KOPT-K1 (cell line): ENCODE measurements around the gene UBL7.
A peak's percentile ranks its signal among the peaks of the same experiment; 100 is the strongest.

Experiments
- H3K27ac ChIP-seq: fragments of 200-600 bp; sonication (generic); 2 replicates; pipeline ENCODE4 v1.5.1; 2016; ENCODE audit warnings: antibody characterized with exemption, mild to moderate bottlenecking, low read depth, low read length; ENCODE audit not compliant: poor library complexity, severe bottlenecking
- H3K36me3 ChIP-seq: fragments of 200-600 bp; sonication (generic); 2 replicates; pipeline ENCODE4 v1.5.1; 2017; ENCODE audit warnings: antibody characterized with exemption, mild to moderate bottlenecking, low read length, moderate library complexity; ENCODE audit not compliant: insufficient read depth
- H3K9me3 ChIP-seq: fragments of 200-600 bp; sonication (generic); 2 replicates; pipeline ENCODE4 v1.5.1; 2017; ENCODE audit warnings: antibody characterized with exemption, low read length, mild to moderate bottlenecking; ENCODE audit not compliant: insufficient read depth, poor library complexity, severe bottlenecking

Gene UBL7, protein sequence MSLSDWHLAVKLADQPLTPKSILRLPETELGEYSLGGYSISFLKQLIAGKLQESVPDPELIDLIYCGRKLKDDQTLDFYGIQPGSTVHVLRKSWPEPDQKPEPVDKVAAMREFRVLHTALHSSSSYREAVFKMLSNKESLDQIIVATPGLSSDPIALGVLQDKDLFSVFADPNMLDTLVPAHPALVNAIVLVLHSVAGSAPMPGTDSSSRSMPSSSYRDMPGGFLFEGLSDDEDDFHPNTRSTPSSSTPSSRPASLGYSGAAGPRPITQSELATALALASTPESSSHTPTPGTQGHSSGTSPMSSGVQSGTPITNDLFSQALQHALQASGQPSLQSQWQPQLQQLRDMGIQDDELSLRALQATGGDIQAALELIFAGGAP

GRCh38 chr15:74460871-74461846, at the start of gene UBL7:
UBL7 (minus strand) TSS chr15:74461160; CDS start chr15:74458867, 2,293 bp downstream.
- H3K27ac ChIP-seq: peak within 1 kb of the TSS; percentile 95
- no peaks in the 10 kb centered on the region for H3K9me3 ChIP-seq
- peaks cover 14% of the 10 kb centered on the region; the same call in 1 of the 2 replicates for H3K36me3 ChIP-seq

- Histone ChIP-seq H3K36me3 (no peaks in the 10 kb centered on the region), H3K27ac (no peak overlapping the region)
These were observed 45.5 kb upstream of the UBL7 start for GRCh38 chr15:74506515-74506840.

GRCh38 chr15:74505837-74506514, 45.0 kb upstream of the UBL7 start:
- Histone ChIP-seq H3K9me3 (no peaks in the 10 kb centered on the region), H3K27ac (no peak overlapping the region), H3K36me3 (no peaks in the 10 kb centered on the region)

More at GRCh38 chr15:74506515-74506840, 45.5 kb upstream of the UBL7 start:
- no peaks in the 10 kb centered on the region for H3K9me3 ChIP-seq

- H3K27ac ChIP-seq: no peak overlapping the region
- H3K36me3 ChIP-seq: no peaks in the 10 kb centered on the region
- H3K9me3 ChIP-seq: no peaks in the 10 kb centered on the region
These were observed 43.9 kb upstream of the UBL7 start for GRCh38 chr15:74504836-74505235.

GRCh38 chr15:74504418-74504817, 43.5 kb upstream of the UBL7 start:
- Histone ChIP-seq H3K9me3 (no peaks in the 10 kb centered on the region), H3K27ac (no peak overlapping the region)

DNA sequence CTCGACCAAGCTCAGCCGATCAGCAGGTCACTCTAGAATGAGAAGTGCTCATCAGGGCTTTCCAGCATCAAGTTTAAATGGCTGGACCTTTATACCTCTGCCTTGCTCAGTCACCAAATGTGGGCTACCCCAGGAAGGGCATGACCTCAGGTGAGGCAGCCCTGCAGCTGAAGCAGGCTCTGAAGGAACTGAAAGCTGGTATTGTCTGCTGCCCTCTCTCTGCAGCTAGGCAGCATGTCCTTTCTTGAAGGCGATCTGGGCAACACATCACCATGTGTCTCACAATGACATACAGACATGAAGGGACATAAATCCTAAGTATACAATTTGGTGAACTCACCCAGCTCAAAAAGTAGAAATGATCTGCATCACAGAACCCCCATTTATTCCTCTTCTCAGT, 41.3 kb upstream of the UBL7 start:
- Histone ChIP-seq H3K36me3 (no peaks in the 10 kb centered on the region), H3K27ac (no peak overlapping the region)

More at GRCh38 chr15:74504418-74504817, 43.5 kb upstream of the UBL7 start:
- H3K36me3 ChIP-seq: no peaks in the 10 kb centered on the region

DNA sequence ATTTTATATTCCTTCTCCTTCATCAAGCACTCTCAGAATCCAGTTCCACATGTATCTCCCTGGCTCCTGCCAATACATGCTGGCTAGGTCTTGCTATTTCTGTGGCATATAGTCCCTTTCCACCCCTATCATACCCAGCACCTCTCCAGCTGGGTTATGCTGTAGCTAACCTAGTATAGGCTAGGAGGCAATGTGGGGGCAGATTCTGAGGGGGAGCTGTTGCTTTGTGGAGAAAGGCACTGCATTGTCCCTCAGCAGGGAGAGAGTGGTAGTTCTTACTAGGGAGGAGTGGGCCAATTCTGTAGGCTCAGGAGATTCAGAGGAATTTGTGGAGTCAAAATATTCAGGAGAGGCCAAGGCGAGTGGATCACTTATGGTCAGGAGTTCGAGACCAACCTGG, 39.4 kb upstream of the UBL7 start:
- H3K9me3 ChIP-seq: no peaks in the 10 kb centered on the region
- no peaks in the 10 kb centered on the region for H3K36me3 ChIP-seq
- no peak overlapping the region for H3K27ac ChIP-seq

More for the DNA sequence above, 41.3 kb upstream of the UBL7 start:
- H3K9me3 ChIP-seq: no peaks in the 10 kb centered on the region

GRCh38 chr15:74499366-74499765, 38.4 kb upstream of the UBL7 start:
- Histone ChIP-seq H3K9me3 (no peaks in the 10 kb centered on the region), H3K36me3 (no peaks in the 10 kb centered on the region), H3K27ac (no peak overlapping the region)

GRCh38 chr15:74497584-74497983, 36.6 kb upstream of the UBL7 start:
- no peak overlapping the region for H3K27ac ChIP-seq
- no peaks in the 10 kb centered on the region for H3K36me3 ChIP-seq
- no peaks in the 10 kb centered on the region for H3K9me3 ChIP-seq

- Histone ChIP-seq H3K27ac (no peak overlapping the region), H3K36me3 (no peaks in the 10 kb centered on the region), H3K9me3 (no peaks in the 10 kb centered on the region)
These were observed 35.7 kb upstream of the UBL7 start for GRCh38 chr15:74496648-74497047.

- peaks cover 10% of the 10 kb centered on the region; the same call in 1 of the 2 replicates for H3K36me3 ChIP-seq
- peak overlapping the region; percentile 76 for H3K27ac ChIP-seq
- no peaks in the 10 kb centered on the region for H3K9me3 ChIP-seq
These were observed 29.4 kb upstream of the UBL7 start for GRCh38 chr15:74490339-74490689.

- H3K36me3 ChIP-seq: peaks cover 10% of the 10 kb centered on the region; the same call in 1 of the 2 replicates
- peak overlapping the region; percentile 76 for H3K27ac ChIP-seq
- H3K9me3 ChIP-seq: no peaks in the 10 kb centered on the region
These were observed 28.8 kb upstream of the UBL7 start for GRCh38 chr15:74489518-74490338.

DNA sequence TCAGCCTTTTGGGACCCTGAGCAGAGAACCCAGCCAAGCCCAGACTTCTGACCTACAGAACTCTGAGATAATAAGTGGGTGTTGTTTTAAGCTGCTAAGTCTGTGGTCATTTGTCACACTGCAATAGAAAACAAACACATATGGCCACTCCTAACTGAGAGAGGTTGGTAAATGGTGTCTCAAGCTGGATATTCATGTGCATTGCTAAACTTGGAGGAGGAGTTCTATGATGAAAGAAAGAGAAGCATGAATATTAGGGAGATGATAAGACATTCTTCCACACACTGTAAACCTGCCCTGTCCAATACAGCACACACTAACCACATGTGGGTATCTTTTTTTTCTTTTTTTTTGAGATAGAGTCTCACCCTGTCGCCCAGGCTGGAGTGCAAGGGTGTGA, 27.8 kb upstream of the UBL7 start:
- Histone ChIP-seq H3K27ac (peak overlapping the region; percentile 76), H3K9me3 (no peaks in the 10 kb centered on the region), H3K36me3 (peaks cover 10% of the 10 kb centered on the region; the same call in 1 of the 2 replicates)

DNA sequence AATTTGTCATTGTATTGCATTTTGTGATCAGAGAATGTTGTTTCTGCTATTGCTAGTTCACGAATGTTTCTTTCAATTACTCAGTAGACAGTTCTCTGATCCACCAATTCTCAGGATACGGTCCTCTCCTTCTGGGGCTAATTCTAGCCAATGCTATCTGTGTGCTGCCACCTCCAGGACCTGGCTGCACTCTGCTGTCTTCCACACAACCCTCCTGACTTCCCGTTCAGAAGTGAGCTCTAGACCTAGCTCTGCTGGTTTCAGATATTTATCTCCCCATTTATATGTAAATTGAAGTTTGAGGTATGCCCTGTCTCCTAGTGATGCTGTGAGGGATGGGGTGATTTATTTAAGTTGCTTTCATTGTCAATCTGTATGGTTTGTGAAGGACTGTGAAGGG, 21.7 kb upstream of the UBL7 start:
- H3K36me3 ChIP-seq: peaks cover 9% of the 10 kb centered on the region
- no peaks in the 10 kb centered on the region for H3K9me3 ChIP-seq
- H3K27ac ChIP-seq: no peak overlapping the region
